H9 (cell line): Measurements from ENCODE around the gene PAX6. TPM values are rescaled to one million over a fixed set of nuclear protein-coding genes. Genes with fewer than 3 reads are reported as not detected.

Experiments used
- DNase-seq: peaks from one replicate; pipeline ENCODE4 v3.0.0-alpha.2; 2017
- H2AFZ ChIP-seq: one replicate; pipeline ENCODE4 v1.6.1; 2013; ENCODE audit warnings: mild to moderate bottlenecking, low read length, control low read depth, moderate library complexity
- H2AK5ac ChIP-seq: 2 replicates; pipeline ENCODE4 v1.6.1; 2013; ENCODE audit warnings: low read length, control low read depth, mixed read lengths; ENCODE audit not compliant: insufficient read length
- H2BK120ac ChIP-seq: one replicate; pipeline ENCODE4 v1.6.1; 2013; ENCODE audit warnings: low read depth, mild to moderate bottlenecking, low read length, control low read depth, inconsistent platforms; ENCODE audit not compliant: poor library complexity, severe bottlenecking
- H2BK12ac ChIP-seq: 2 replicates; pipeline ENCODE4 v1.6.1; 2013; ENCODE audit warnings: low read length, control low read depth, mixed read lengths, low read depth; ENCODE audit not compliant: insufficient read length
- H2BK15ac ChIP-seq: 2 replicates; pipeline ENCODE4 v1.6.1; 2013; ENCODE audit warnings: low read depth, low read length, control low read depth
- H2BK20ac ChIP-seq: one replicate; pipeline ENCODE4 v1.6.1; 2013; ENCODE audit warnings: low read depth, mild to moderate bottlenecking, low read length, control low read depth, inconsistent platforms; ENCODE audit not compliant: poor library complexity, severe bottlenecking
- H2BK5ac ChIP-seq: 2 replicates; pipeline ENCODE4 v1.6.1; 2013; ENCODE audit warnings: low read length, control low read depth, mixed read lengths; ENCODE audit not compliant: insufficient read length
- H3K14ac ChIP-seq: 2 replicates; pipeline ENCODE4 v1.6.1; 2013; ENCODE audit warnings: low read length, control low read depth; ENCODE audit not compliant: insufficient read depth
- H3K18ac ChIP-seq: 2 replicates; pipeline ENCODE4 v1.6.1; 2013; ENCODE audit warnings: low read depth, mild to moderate bottlenecking, mixed read lengths, low read length, control low read depth; ENCODE audit not compliant: insufficient read length
- H3K23ac ChIP-seq: 2 replicates; pipeline ENCODE4 v1.6.1; 2013; ENCODE audit warnings: low read length, control low read depth, mixed read lengths, low read depth; ENCODE audit not compliant: insufficient read length
- H3K23me2 ChIP-seq: 2 replicates; pipeline ENCODE4 v1.6.1; 2013; ENCODE audit warnings: low read depth, mild to moderate bottlenecking, mixed read lengths, low read length, control low read depth; ENCODE audit not compliant: insufficient read length, poor library complexity, severe bottlenecking
- H3K27ac ChIP-seq: 2 replicates; pipeline ENCODE4 v1.5.1; 2013; ENCODE audit warnings: low read length, control low read depth, mixed read lengths, low read depth; ENCODE audit not compliant: insufficient read length
- H3K27me3 ChIP-seq: 2 replicates; pipeline ENCODE4 v1.6.1; 2013; ENCODE audit warnings: low read length, control low read depth, inconsistent platforms; ENCODE audit not compliant: insufficient read depth
- H3K4ac ChIP-seq: 2 replicates; pipeline ENCODE4 v1.6.1; 2013; ENCODE audit warnings: low read depth, mild to moderate bottlenecking, control low read depth, inconsistent platforms, low read length, moderate library complexity
- H3K4me1 ChIP-seq: 2 replicates; pipeline ENCODE4 v1.6.1; 2013; ENCODE audit warnings: low read length, control low read depth, inconsistent platforms; ENCODE audit not compliant: insufficient read depth
- H3K4me2 ChIP-seq: 2 replicates; pipeline ENCODE4 v1.6.1; 2013; ENCODE audit warnings: low read length, control low read depth, mixed read lengths; ENCODE audit not compliant: insufficient read length, insufficient read depth
- H3K56ac ChIP-seq: 2 replicates; pipeline ENCODE4 v1.6.1; 2013; ENCODE audit warnings: low read depth, mild to moderate bottlenecking, mixed read lengths, low read length, control low read depth; ENCODE audit not compliant: insufficient read length
- H3K79me1 ChIP-seq: 2 replicates; pipeline ENCODE4 v1.6.1; 2013; ENCODE audit warnings: low read depth, mild to moderate bottlenecking, moderate library complexity, low read length, control low read depth, inconsistent platforms; ENCODE audit not compliant: insufficient read depth, poor library complexity, severe bottlenecking
- H3K79me2 ChIP-seq: 2 replicates; pipeline ENCODE4 v1.6.1; 2013; ENCODE audit warnings: low read length, control low read depth, inconsistent platforms; ENCODE audit not compliant: insufficient read depth
- H3K9ac ChIP-seq: 2 replicates; pipeline ENCODE4 v1.6.1; 2013; ENCODE audit warnings: low read length, control low read depth, mixed read lengths; ENCODE audit not compliant: insufficient read length; ENCODE audit errors: extremely low read depth
- H3K9me3 ChIP-seq: one replicate; pipeline ENCODE4 v1.6.1; 2013; ENCODE audit warnings: low read depth, low read length, inconsistent platforms; ENCODE audit not compliant: control insufficient read depth
- H3T11ph ChIP-seq: one replicate; pipeline ENCODE4 v1.6.1; 2013; ENCODE audit warnings: mild to moderate bottlenecking, low read length, control low read depth, inconsistent platforms
- H4K20me1 ChIP-seq: one replicate; pipeline ENCODE4 v1.6.1; 2013; ENCODE audit not compliant: control insufficient read depth, insufficient read length, insufficient read depth
- H4K5ac ChIP-seq: 2 replicates; pipeline ENCODE4 v1.6.1; 2013; ENCODE audit warnings: low read depth, mild to moderate bottlenecking, mixed read lengths, low read length, control low read depth; ENCODE audit not compliant: insufficient read length
- H4K8ac ChIP-seq: replicated peaks from 2 replicates; pipeline ENCODE4 v1.6.1; 2013; ENCODE audit warnings: low read length, control low read depth, mixed read lengths, low read depth; ENCODE audit not compliant: insufficient read length
- H4K91ac ChIP-seq: 2 replicates; pipeline ENCODE4 v1.6.1; 2013; ENCODE audit warnings: low read depth, mild to moderate bottlenecking, moderate library complexity, mixed read lengths, low read length, control low read depth; ENCODE audit not compliant: insufficient read length
- H3K27ac Mint-ChIP-seq, 3 experiments: 2 replicates in 2 of 3; 3 replicates in 1 of 3; pipeline ENCODE4 v1.8.0; 2020 to 2021; ENCODE audit warnings: mixed read lengths in 3 of 3, mild to moderate bottlenecking in 1 of 3, moderate library complexity in 1 of 3
- H3K27me3 Mint-ChIP-seq: 2 replicates; pipeline ENCODE4 v1.8.0; 2021; ENCODE audit warnings: low read depth, mild to moderate bottlenecking, moderate library complexity, mixed read lengths
- H3K36me3 Mint-ChIP-seq, 3 experiments: 2 replicates in 2 of 3; 3 replicates in 1 of 3; pipeline ENCODE4 v1.8.0; 2020 to 2021; ENCODE audit warnings: low read depth in 3 of 3, mixed read lengths in 3 of 3; ENCODE audit not compliant: insufficient read depth in 1 of 3
- H3K4me1 Mint-ChIP-seq, 2 experiments: 2 replicates each; pipeline ENCODE4 v1.8.0; 2020; ENCODE audit warnings: mixed read lengths in 2 of 2
- H3K4me3 Mint-ChIP-seq, 2 experiments: 2 replicates in 1 of 2; 3 replicates in 1 of 2; pipeline ENCODE4 v1.8.0; 2020 to 2021; ENCODE audit warnings: mild to moderate bottlenecking in 2 of 2, mixed read lengths in 2 of 2, moderate library complexity in 1 of 2
- H3K9me3 Mint-ChIP-seq, 2 experiments: 2 replicates in 1 of 2; 3 replicates in 1 of 2; pipeline ENCODE4 v1.8.0; 2020; ENCODE audit warnings: mild to moderate bottlenecking in 2 of 2, mixed read lengths in 2 of 2, moderate library complexity in 1 of 2
- CTCF ChIP-seq: fragments of 200-600 bp; sonication (generic); conservative IDR thresholded peaks from 3 replicates; pipeline ENCODE4 v1.8.0; 2021; ENCODE audit warnings: antibody characterized with exemption, mild to moderate bottlenecking
- WGBS: extraction: QIAGEN DNeasy Blood & Tissue Kit; methylation state at CpG from one replicate; pipeline ENCODE4 v1.1.7; 2013; ENCODE audit warnings: missing lambda C conversion rate, low lambda C conversion rate, mixed read lengths; ENCODE audit not compliant: insufficient read length; ENCODE audit errors: extremely low coverage; 5-methylcytosine and 5-hydroxymethylcytosine counted together
- total RNA-seq: library from RNA; stranded (reverse); gene quantifications from 2 replicates; pipeline ENCODE4 v1.2.1, GENCODE V29; 2021

The PAX6 gene
- total RNA-seq, 1 experiment from 2014 or later: not detected

GRCh38 chr11:31830406-31830805 is 19.3 kb upstream of the PAX6 start:
- H3K14ac ChIP-seq: no peak overlapping the region
- H3K27me3 Mint-ChIP-seq: peaks cover 56% of the 10 kb centered on the region

More at GRCh38 chr11:31830406-31830805, 19.3 kb upstream of the PAX6 start:
- H3K9ac ChIP-seq: no peak overlapping the region
- H3K4me2 ChIP-seq: no peak overlapping the region
- Mint-ChIP-seq H3K27ac (no peak overlapping the region), H3K4me1 (peaks cover 18 to 34% of the 10 kb centered on the region in 2 experiments), H3K4me3 (no peak overlapping the region), H3K9me3 (no peaks in the 10 kb centered on the region; a peak in 1 of 5 replicates), H3K36me3 (no peaks in the 10 kb centered on the region)
- H3K23me2 ChIP-seq: peaks cover 6% of the 10 kb centered on the region
- TF ChIP-seq CTCF: no peak
- no peak overlapping the region for H3T11ph ChIP-seq
- no peaks in the 10 kb centered on the region for H4K20me1 ChIP-seq
- H3K27ac ChIP-seq: no peak overlapping the region
- H3K4me1 ChIP-seq: no peaks in the 10 kb centered on the region; the same call in 1 of the 2 replicates
- no peak overlapping the region for H4K91ac ChIP-seq
- H3K79me1 ChIP-seq: no peaks in the 10 kb centered on the region
- no peak overlapping the region for H3K4ac ChIP-seq
- no peak overlapping the region for H3K56ac ChIP-seq
- H4K8ac ChIP-seq: no peak overlapping the region
- no peaks in the 10 kb centered on the region for H3K9me3 ChIP-seq
- H3K18ac ChIP-seq: no peak overlapping the region
- H4K5ac ChIP-seq: no peak overlapping the region
- no peak overlapping the region for H2BK20ac ChIP-seq
- no peak overlapping the region for H2AK5ac ChIP-seq
- H2AFZ ChIP-seq: no peak overlapping the region
- H3K27me3 ChIP-seq: peaks cover 28% of the 10 kb centered on the region
- no peak overlapping the region for H2BK5ac ChIP-seq
- no peak overlapping the region for H2BK120ac ChIP-seq
- H2BK15ac ChIP-seq: no peak overlapping the region
- WGBS: no CpG with 5 or more reads among the region's 4 CpGs
- H3K23ac ChIP-seq: no peak overlapping the region
- no peak for DNase-seq
- H2BK12ac ChIP-seq: no peak overlapping the region
- H3K79me2 ChIP-seq: peaks cover 1% of the 10 kb centered on the region; the same call in 1 of the 2 replicates
